Measurements from ENCODE around the gene TXLNA.
A peak's percentile ranks its signal among the peaks of the same experiment; 100 is the strongest.
"Not testable (repeated sequence)": the region's sequence is repeated elsewhere in the genome, so short reads cannot be mapped to it uniquely, and the experiment has no call there.

TXLNA gene

DNA sequence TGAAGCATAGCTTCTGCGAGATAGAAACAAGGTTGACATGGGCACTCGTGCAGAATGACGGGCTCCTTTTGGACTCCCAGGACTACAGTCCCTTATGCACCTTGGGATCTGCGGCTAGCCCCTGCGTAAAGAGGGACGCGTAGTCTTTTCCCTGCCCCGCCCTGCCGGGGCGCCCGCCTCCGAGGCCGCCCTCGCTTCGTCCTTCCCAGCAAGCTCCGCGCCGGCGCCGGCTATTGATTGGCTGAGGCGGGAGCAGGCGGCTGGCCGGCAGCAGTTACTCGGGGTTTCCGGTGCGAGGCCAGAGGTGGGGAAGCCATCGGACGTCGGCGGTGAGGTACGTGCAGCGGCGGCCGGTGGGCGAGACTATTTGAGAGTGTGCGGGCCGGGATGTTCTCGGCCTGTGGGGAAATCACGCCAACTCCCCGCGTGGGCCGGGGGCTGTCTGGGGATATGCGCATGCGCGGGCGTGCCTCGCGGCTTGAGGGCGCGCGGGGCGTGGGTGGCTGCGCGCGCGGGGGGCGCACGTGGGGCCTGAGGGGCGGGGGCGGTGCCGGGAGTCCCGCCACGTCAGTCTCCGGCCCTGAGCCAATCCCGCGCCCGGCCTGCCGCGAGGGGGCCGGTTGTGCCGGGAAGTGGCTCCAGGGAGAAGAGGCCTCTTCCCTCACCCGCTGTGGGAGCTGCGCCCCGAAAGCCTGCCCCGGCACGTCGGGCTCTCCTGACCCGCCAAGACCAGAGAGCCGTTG, at the start of gene TXLNA:
Gene TXLNA, plus strand, starts transcription at position 233 of the 743 bp plus-strand sequence. CDS start 671 bp downstream, outside the sequence.
- peak; percentile 76 to 88 for DNase-seq (ENCODE audit: low read depth in 2 of 2)

DNA sequence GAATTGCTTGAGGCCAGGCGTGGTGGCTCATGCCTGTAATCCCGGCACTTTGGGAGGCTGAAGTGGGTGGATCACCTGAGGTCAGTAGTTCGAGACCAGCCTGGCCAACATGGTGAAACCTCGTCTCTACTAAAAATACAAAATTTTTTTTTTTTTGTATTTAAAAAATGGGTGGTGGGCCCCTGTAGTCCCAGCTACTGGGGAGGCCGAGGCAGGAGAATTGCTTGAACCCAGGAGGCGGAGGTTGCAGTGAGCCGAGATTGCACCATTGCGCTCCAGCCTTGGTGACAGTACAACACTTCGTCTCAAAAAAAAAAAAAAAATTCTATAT, 45.6 kb upstream of the TXLNA start:
- not testable (repeated sequence) for DNase-seq (ENCODE audit: low read depth in 2 of 2)

DNA sequence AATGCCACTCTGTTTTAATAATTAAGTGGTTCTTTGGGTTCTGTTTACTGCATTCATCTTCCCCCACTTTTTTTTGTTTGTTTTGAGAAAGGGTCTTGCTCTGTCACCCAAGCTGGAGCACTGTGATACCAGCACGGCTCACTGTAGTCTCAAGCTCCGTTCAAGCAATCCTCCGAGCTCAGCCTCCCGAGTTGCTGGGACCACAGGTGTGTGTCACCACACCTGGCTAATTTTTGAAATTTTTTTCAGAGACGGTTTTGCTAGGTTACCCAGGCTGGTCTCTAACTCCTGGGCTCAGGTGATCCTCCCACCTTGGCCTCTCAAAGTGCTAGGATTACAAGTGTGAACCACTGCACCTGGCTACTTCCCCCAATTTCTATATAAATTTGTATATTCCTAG, 42.4 kb upstream of the TXLNA start:
- no peak for DNase-seq (ENCODE audit: low read depth in 2 of 2)

DNA sequence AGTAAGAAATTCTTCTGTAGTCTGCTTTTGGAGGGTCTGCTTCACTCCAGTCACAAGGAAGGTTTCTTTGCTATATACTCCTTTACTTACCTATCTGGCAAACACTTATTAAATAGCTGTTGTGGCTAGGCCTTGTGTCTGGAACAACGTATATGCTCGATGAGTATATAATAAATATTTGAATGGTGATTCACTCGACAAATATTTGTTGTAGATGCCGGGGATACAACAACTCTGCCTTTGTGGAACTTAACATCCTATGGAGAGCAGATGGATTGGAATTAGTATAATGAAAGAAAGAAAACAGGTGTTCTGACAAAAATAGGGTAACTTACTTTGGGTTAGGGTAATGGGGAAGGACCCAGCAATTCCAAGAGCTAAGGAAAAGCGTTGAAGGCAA, 40.5 kb upstream of the TXLNA start:
- DNase-seq (ENCODE audit: low read depth in 2 of 2) = no peak

DNA sequence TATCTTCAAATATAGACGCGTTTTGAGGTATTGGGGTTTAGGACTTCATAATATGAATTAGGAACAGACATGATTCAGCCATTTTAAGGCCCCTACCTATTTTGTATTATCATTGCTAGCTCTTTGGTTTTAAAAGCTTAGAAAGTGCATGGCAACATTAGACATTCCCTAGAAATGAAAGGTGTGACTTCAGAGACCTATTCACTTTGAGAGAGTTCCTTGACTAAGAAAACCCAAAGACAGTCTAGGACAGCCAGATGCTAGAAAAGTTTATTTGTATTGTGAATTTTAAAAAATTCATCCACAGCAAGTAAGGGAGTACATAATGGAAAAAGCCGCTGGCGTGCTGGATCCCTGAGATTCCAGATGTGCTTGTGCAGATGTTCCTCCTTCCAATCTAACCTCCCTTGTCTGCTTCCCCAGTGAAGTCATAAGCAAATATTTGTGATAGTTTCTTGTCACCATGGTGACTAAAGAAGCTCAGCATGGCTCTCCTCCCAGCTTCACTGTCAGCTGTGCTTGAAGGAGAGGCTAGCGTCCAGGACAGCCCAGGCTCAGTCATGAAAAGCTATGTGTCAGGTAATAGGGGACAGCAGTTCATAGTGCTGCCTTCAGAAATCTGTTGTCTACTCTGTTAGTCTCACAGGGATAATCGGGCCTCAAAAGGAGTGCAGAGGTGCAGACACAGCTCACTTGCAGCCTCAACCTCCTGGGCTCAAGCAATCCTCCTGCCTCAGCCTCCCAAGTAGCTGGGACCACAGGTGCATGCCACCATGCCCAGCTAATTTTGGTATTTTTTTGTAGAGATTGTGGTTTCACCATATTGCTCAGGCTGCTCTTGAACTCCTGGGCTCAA, 36.8 kb upstream of the TXLNA start:
- DNase-seq (ENCODE audit: low read depth in 2 of 2) = no peak

DNA sequence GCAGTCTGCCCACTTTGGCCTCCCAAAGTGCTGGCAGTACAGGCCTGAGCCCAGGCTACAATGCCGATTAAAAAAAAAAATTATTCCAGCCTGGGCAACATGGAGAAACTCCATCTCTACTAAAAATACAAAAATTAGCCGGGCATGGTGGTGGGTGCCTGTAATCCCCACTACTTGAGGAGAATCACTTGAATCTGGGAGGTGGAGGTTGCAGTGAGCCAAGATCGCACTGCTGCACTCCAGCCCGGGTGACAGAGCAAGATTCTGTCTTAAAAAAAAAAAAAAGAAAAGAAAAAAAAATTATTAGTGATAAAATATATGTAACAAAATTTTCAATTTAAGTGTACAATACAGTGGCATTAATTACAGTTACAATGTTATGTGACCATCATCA, 36.2 kb upstream of the TXLNA start:
- not testable (repeated sequence) for DNase-seq (ENCODE audit: low read depth in 2 of 2)

DNA sequence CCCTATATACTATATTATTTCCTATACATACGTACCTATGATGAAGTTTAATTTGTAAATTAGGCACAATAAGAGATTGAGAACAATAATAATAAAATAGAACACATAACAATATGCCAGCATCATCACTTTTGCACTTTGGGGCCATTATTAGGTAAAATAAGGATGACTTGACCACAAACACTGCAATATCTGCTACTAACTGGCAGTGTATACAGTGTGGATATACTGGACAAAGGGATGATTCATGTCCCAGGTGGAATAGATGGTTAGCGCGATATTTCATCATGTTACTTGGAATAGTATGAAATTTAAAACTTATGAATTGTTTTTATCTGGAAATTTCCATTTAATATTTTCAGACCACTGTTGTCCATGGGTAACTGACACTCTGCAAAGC, 35.4 kb upstream of the TXLNA start:
- no peak for DNase-seq (ENCODE audit: low read depth in 2 of 2)

DNA sequence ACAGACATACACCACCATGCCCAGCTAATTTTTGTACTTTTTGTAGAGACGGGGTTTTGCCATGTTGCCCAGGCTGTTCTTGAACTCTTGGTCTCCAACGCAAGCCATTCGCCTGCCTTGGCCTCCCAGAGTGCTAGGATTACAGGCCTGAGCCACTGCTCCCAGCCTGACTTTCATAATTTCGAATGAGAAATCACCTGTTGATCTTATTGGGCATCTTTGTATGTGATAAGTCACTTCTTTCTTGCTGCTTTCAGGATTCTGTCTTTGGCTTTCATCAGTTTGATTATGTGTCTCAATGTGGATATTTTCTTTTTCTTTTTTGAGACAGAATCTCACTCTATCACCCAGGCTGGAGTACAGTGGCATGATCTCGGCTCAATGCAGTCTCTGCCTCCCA, 31.7 kb upstream of the TXLNA start:
- not testable (repeated sequence) for DNase-seq (ENCODE audit: low read depth in 2 of 2)

DNA sequence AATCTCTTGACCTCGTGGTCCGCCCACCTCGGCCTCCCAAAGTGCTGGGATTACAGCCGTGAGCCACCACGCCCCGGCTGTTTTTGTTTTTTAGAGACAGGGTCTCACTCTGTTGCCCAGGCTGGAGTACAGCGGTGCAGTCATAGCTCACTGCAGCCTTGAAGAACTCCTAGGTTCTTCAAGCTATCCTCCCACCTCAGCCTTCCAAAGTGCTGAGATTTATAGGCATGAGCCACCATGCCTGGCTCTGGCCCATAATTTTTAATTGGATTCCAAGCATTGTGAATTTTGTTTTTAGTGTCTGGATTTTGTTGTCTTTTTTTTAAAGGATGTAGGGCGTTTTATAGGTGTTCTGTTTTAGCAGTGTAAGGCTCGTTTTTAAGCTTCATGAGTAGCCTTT, 28.6 kb upstream of the TXLNA start:
- no peak for DNase-seq (ENCODE audit: low read depth in 2 of 2)

DNA sequence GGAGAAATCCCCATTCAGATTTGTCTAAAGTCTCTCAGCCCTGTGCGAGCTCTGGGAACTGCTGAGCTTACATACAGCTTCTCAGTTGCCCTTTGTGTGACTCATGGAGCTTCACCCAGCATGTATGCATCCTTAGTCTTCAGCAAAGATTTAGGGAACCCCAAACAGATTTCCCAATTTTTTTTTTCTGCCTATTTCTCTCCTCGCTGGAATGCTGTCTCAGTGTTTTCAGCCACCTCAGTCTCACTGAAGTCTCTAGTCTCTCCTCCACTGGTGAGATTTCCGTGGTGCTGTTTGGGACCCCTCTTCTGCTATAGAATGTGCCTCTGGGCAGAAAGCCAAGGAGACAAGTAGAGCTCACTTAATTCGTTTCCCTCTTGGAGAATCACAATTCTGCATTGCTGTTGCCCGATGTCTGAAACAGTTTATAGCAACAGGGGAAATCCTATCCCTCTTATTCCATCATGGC, 28.1 kb upstream of the TXLNA start:
- no peak for DNase-seq (ENCODE audit: low read depth in 2 of 2)

DNA sequence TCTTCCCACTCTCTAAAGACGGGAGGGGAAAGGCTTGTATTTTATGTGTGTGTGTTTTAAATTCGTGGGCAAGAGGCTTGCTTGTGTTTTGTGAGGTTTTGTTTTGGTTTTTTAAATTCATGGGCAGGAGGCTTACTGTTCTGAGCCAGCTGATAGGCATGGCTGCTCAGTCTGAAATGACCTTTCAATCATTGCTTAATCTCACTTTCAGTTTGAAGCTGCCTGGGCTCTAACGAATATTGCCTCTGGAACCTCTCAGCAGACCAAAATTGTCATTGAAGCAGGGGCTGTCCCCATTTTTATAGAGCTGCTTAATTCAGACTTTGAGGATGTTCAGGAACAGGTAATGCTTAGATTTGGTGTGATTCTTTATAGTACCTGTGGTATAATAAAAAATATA, 20.3 kb upstream of the TXLNA start:
- no peak for DNase-seq (ENCODE audit: low read depth in 2 of 2)

DNA sequence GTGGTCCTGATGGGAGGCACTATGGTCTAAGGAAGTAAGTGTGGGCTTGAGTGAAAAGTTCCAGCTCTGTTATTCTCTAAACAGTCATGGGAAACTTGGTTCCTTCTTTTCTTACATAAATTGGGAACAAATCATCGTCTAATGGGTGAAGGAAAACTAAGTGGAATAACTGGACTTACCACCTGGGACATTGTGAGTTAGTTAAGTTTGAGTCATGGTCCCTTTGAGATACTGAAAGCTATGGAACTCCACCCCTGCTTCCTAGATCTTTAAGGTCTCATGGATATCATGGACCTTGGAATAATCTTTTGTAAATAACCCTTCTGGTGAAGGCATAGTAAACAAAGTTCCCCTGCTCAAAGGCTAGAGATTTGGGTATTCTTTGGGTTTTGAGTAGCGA, 16.1 kb upstream of the TXLNA start:
- DNase-seq (ENCODE audit: low read depth in 2 of 2) = no peak

DNA sequence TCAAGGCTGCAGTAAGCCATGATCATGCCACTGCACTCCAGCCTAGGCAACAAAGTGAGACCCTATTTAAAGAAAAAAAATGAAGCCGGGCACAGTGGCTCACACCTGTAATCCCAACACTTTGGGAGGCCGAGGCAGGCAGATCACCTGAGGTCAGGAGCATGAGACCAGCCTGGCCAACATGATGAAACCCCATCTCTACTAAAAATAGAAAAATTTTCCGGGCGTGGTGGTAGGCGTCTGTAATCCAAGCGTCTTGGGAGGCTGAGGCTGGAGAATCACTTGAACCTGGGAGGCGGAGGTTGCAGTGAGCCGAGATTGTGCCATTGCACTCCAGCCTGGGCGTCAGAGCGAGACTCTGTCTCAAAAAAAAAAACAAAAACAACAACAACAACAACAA, 13.8 kb upstream of the TXLNA start:
- not testable (repeated sequence) for DNase-seq (ENCODE audit: low read depth in 2 of 2)

DNA sequence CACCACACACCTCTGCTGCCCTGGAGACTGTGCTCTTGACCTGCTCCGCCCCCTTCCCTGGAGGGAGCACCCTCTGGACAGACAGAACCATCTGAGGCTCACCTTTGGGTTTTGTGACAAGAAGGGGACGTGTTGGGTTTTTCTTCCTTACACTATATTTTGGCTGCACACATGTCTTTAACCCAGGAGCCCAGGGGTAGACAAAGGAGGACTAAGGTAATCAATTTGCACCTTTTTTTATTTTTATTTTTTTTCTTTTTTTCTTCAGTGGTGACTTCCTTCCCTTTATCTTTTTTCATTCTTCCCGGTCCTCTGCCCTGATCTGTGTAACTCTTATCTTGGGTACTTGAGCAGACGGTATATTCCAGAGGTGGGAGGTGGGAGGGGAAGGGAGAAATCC, 8.5 kb upstream of the TXLNA start:
- no peak for DNase-seq (ENCODE audit: low read depth in 2 of 2)

DNA sequence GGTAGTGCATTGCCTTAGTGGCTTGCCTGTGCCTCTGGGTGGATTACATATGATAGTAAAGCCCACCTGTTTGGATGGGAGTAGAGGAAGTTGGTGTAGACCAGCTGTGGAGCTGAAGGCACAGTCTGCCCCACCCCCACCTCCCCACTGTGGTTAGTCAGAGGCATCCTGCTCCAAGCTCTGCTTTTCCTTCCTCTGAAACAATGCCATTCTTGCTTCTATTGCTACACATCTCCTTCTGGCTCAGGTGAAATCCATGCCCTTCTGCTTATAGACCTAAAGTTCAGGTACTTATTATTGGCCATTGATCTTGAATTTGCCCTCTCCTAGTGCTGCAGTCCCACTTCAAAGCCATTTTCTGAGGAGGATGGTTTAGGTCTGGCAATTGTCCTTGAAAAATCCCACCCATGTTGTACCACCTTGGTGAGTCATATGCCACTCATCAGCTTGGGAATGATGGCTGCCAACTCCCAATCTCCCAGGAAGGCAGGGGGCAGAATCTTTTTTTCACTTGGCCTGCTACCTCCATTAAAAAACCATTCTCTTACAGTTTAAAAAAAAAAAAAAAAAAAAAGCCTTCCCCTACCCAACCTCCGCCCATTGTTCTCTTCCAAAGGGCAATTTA, 6.7 kb upstream of the TXLNA start:
- DNase-seq (ENCODE audit: low read depth in 2 of 2) = no peak

DNA sequence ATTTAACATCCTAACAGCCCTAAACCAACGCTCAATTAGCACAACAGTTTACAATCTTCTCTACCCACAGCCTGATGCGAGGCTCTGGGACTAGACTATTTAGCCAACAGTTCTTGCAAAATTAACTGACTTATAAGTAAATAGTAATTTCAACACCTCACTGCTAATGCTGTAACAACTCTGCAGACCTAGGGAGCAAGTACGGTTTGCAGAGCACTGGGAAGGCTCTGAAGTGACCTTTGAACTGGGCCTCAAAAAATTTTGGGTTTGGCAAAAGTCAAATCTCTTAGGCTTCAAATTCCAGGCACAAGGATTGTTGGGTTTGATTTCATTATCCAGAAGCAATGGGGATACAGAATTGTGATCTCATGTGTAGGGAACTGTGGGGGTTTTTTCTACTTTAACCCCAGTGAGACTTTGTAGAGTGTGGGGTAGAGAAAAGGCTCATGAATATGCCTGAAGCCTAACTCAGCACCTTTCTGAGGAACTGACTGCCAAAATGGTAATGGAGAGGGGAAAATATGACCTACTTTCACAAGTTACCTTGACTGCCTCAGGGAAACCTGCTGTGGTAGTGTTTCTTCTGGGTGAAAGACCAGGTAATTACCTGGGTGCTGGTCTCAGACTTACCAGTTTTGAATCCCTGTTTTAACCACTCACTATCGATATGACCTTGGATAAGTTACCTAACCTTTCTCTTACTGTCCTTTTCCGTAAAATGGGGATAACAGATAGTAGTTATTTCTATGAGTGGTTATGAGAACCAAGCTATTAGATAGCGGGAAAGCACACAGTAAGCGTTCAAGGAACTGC, 889 bp upstream of the TXLNA start:
- DNase-seq (ENCODE audit: low read depth in 2 of 2) = no peak

DNA sequence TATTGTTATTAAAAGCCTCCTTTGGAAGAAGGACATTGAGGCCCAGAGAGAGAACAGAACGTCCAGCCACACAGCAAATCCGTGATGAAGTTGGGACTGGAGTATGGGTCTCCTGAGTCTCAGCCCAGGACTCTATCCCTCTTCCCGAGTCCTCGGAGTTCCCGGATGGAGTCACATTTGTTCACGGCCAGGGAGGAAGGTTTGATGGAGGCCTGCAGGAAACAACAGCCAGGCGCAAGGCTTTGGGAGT, 357 bp upstream of the TXLNA start:
- no peak for DNase-seq (ENCODE audit: low read depth in 2 of 2)

DNA sequence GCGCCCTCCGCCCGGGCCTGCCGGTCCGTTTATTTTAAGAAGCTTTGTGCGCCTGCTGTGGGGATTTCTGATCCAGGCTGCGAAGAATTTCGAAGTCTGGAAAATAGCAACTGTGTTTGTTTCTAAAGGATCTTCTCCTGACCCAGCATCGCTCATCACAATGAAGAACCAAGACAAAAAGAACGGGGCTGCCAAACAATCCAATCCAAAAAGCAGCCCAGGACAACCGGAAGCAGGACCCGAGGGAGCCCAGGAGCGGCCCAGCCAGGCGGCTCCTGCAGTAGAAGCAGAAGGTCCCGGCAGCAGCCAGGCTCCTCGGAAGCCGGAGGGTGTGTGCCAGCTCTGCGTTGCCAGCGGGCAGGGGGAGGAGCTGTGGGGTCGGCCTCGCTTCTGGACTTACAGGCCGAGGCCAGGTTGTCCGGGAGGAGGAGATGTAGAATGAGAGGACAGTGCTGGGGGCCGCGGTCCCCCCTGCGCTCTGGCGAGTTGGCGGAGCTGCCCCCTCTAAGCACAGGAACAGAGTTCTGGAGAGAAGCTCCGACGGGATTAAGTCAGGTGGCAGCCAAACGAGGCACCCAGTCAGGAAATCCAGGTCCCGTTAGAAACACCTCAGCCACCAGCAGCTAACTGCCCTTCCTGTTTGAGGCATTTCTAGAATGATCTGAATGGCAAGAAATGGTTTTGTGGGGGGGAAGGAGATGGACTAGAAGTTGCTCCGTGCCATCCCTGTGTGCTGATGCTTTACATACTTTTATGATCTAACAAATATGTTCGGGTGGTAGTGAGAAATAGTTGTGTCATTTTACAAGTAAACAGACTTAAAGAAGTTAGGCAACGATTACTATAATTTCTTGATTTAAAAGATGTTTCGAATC, 948 bp downstream of the TXLNA start:
- DNase-seq (ENCODE audit: low read depth in 2 of 2) = no peak

DNA sequence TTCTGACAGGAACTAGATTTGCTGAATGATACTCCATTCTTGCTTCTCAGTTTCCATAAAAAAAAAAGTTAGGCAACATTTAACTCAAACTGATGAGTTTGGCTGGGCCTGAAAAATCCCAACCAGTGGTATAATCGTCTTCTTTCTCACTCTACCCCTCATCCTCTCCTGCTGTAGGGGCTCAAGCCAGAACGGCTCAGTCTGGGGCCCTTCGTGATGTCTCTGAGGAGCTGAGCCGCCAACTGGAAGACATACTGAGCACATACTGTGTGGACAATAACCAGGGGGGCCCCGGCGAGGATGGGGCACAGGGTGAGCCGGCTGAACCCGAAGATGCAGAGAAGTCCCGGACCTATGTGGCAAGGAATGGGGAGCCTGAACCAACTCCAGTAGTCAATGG, 1.6 kb downstream of the TXLNA start:
- DNase-seq (ENCODE audit: low read depth in 2 of 2) = no peak

DNA sequence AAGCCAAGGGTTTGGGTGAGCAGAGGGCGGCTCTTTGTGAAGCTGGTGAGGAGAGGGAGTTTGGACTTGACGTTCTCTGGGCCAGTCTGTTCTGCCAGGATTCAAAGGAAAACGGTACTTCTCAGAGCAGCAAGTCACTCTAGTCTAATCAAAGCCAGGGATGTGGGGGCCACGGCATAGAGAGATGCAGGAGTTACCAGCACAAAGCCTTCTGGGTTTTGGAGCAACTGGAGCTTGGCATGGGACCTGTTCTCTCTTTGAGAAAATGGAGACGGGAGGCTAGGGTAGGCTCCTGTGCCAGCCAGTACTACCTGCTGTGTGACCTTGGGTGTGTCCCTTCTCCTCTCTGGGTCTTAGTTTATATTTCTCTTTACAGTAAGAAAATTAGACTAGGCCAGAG, 2.1 kb downstream of the TXLNA start:
- DNase-seq (ENCODE audit: low read depth in 2 of 2) = no peak

DNA sequence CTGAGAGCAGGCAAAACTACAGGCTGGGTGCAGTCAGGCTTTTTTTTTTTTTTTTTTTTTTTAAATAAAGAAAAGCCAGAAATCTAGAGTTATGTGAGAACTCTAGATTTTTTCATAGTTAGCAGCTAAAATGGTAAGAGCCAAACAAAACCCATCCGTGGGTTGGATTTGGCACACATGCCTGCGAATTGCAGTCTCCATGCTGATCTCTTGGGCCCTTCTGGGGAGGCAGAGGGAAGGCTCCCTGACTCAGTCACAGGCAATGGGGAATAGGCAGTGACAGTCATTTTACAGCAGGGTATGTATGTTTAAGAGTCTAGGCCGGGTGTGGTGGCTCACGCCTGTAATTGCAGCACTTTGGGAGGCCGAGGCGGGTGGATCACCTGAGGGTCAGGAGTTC, 2.6 kb downstream of the TXLNA start:
- no peak for DNase-seq (ENCODE audit: low read depth in 2 of 2)

Measured in stimulated activated CD4-positive, alpha-beta T cell treated with anti-CD3 and anti-CD28 coated beads, Interleukin-12 subunit alpha, Interleukin-12 subunit beta, amount 100 ng/mL, for 24 hours (primary cell).